HG03521 (cell line): ENCODE measurements around the gene IFNAR1.
"Not testable (repeated sequence)": the region's sequence is repeated elsewhere in the genome, so short reads cannot be mapped to it uniquely, and the experiment has no call there.

ENCODE experiments used
- ATAC-seq: cut with Tn5 transposase; IDR thresholded peaks from one replicate; pipeline ENCODE4 v1.9.1; 2021; ENCODE audit warnings: mild to moderate bottlenecking, moderate library complexity; ENCODE audit not compliant: unreplicated experiment

IFNAR1 gene

GRCh38 chr21:33339135-33339534 is 14.4 kb downstream of the IFNAR1 start:
- ATAC-seq = no peak

- no peak for ATAC-seq
Observed at GRCh38 chr21:33339918-33340317, 15.1 kb downstream of the IFNAR1 start.

GRCh38 chr21:33345751-33346238 is 21.0 kb downstream of the IFNAR1 start:
- no peak for ATAC-seq

- no peak for ATAC-seq
Observed at GRCh38 chr21:33348706-33349105, 23.9 kb downstream of the IFNAR1 start.

GRCh38 chr21:33350676-33351075 is 25.9 kb downstream of the IFNAR1 start:
- ATAC-seq = no peak

GRCh38 chr21:33355355-33355754 is 30.6 kb downstream of the IFNAR1 start:
- ATAC-seq = no peak

- no peak for ATAC-seq
Observed at GRCh38 chr21:33355996-33356395, 31.2 kb downstream of the IFNAR1 start.

GRCh38 chr21:33357177-33357576 is 32.4 kb downstream of the IFNAR1 start:
- no peak for ATAC-seq

- ATAC-seq = no peak
Observed at GRCh38 chr21:33359446-33359845, 34.7 kb downstream of the IFNAR1 start.

- ATAC-seq = no peak
Observed at GRCh38 chr21:33360281-33360680, 35.5 kb downstream of the IFNAR1 start.

GRCh38 chr21:33360881-33361602 is 36.3 kb downstream of the IFNAR1 start:
- ATAC-seq = peak; percentile 56

GRCh38 chr21:33362044-33362555 is 37.3 kb downstream of the IFNAR1 start:
- ATAC-seq = no peak

GRCh38 chr21:33363911-33364609 is 39.3 kb downstream of the IFNAR1 start:
- ATAC-seq = not testable (repeated sequence)

GRCh38 chr21:33364830-33365229 is 40.1 kb downstream of the IFNAR1 start:
- no peak for ATAC-seq

GRCh38 chr21:33367309-33367973 is 42.7 kb downstream of the IFNAR1 start:
- no peak for ATAC-seq

- ATAC-seq = no peak
Observed at GRCh38 chr21:33368124-33368523, 43.4 kb downstream of the IFNAR1 start.

GRCh38 chr21:33368576-33368975 is 43.8 kb downstream of the IFNAR1 start:
- ATAC-seq = no peak

GRCh38 chr21:33369586-33369985 is 44.8 kb downstream of the IFNAR1 start:
- ATAC-seq = no peak

GRCh38 chr21:33370305-33370704 is 45.5 kb downstream of the IFNAR1 start:
- no peak for ATAC-seq

GRCh38 chr21:33371366-33371765 is 46.6 kb downstream of the IFNAR1 start:
- ATAC-seq = no peak

GRCh38 chr21:33372582-33372981 is 47.8 kb downstream of the IFNAR1 start:
- no peak for ATAC-seq

- no peak for ATAC-seq
Observed at GRCh38 chr21:33373451-33373850, 48.7 kb downstream of the IFNAR1 start.
